GM19193 (cell line): ENCODE data around the gene ACACA.

Experiments
- POLR2A ChIP-seq: IDR thresholded peaks from 4 replicates; pipeline ENCODE4 v1.6.1; 2011; ENCODE audit not compliant: insufficient read depth, insufficient read length; ENCODE audit errors: extremely low read depth

ACACA gene

DNA sequence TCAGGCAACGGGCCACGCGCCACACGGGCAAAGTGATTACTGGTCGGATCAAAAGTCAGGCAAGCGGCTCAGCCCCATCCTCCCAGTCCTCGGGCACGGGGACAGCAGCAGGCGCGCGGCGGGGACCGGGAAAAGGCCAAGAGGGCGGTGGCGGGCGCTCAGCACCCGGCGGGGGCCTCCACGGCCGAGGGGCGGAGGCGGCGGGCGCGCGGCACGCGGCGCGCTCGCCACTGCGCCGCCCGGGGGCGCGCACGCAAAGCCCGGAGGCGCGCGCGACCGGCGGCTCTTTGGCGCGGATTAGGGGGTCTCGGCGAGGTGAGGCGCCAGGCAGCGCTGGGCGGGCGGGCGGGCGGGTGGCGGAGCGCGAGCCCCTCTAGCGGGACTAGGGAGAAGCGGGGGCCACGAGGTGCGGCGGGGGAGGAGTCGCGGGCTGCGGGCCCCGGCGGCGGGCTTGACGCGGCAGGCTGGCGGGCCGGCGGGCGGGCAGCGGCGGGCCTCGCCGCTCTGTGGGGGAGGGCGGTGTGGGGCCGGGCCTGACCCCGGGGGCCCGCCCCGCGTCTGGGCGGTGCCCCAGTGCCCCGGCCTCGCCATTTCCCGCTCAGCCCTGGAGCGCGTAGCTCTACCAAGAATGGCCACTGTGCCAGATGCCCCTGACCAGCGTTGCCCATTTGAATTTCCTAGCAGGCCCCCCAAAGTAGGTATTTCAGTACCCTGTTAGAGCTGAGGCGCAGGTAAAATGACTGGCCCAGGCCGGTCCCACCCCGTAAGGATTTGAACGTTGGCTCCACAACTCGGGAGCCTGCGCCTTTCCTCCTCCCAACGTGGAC, at the start of gene ACACA, which contains the start of gene TADA2A:
Gene ACACA (minus strand): TSS at position 202 of the 827 bp plus-strand sequence. CDS start 537 bp downstream, outside the sequence.
Gene TADA2A (plus strand): TSS at position 252 of the 827 bp plus-strand sequence. CDS start 4,480 bp downstream, outside the sequence.
- TF ChIP-seq POLR2A: peak; percentile 76

DNA sequence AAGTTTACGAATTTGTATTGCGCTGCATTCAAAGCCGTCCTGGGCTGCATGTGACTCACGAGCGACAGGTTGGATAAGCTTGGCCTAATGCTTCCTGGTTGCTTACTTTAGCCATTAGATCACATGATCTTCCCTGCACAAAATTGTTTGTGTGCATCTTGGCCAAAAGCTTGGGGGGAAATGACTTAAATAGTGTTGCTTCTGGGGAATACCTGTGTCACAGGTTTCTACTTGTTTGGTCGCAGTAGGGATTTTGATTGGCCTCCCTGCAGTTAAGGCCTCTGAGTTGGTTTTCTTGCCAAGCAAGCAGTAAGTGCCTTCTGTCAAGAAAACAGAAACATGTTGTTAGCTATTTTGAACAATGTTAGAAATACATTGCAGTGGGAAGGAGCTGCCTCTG, 43.5 kb upstream of the ACACA start:
- no peak for TF ChIP-seq POLR2A

DNA sequence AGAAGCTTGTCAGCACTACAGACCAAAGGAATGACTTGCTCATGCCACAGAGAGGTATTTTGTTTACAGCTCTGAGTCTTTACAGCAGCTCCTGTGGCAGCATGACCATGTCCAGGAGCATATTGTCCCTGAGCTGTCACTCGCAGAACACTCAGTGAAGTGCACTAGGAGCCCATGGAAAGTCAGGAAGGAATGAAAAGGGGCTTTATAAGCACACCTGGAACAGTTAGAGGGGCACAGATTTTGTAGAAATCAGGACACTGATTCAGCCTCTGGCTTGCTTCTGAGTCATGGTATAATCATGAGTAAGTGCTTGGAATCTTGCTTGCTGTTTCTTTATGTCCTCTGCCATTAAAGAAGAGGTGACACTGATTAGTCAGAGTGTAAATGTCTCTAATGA, 41.0 kb upstream of the ACACA start:
- no peak for TF ChIP-seq POLR2A

DNA sequence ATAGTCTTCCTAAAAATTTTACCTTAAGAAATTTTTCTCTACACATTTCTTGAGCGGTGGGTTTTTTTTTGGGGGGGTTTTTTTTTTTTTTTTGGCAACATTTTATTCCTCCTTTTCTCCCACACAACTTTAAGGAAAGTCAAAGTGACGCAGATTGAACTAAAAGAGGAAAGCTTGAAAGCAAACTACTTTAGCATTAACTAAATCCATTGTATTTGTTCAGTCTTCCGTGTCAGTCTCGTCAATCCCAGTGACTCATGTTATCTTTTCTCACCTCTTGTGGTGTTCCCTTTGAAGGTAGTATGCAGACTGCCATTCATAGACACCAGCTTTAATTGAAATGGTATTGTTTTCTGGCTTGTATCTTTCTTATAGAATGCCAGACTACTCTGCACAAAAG, 39.4 kb upstream of the ACACA start:
- no peak for TF ChIP-seq POLR2A

DNA sequence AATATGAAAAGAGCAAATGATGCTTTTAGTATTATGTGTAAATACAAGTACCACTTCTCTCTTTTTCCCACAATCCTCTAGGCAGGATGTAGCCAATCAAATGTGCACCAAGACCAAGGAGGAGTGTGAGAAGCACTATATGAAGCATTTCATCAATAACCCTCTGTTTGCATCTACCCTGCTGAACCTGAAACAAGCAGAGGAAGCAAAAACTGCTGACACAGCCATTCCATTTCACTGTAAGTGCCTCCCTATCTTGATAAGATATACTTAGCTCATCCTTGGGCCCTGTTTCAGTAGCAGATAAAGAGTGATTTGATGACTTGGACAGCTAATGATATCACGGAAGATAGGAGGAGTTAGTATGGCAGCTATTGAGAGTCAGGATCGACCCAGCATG, 33.8 kb upstream of the ACACA start:
- no peak for TF ChIP-seq POLR2A

DNA sequence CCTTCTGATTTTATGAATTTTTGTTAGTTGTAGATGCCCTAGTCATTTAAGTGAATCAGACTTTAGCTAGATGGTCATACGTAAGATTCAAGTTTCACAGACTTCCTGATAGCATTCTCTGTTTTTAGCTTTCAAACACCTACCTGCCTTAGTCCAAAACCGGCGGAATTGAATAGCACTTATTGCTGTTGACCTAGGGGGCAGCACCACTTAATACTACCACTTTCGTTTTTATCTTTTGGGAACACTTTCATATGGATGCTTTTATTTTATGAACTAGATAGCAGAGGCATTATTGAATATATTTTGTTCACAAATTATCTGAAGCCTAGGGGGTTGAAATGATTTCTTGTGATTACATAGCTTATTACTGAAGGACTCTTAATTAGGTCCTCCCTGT, 31.5 kb upstream of the ACACA start:
- no peak for TF ChIP-seq POLR2A

DNA sequence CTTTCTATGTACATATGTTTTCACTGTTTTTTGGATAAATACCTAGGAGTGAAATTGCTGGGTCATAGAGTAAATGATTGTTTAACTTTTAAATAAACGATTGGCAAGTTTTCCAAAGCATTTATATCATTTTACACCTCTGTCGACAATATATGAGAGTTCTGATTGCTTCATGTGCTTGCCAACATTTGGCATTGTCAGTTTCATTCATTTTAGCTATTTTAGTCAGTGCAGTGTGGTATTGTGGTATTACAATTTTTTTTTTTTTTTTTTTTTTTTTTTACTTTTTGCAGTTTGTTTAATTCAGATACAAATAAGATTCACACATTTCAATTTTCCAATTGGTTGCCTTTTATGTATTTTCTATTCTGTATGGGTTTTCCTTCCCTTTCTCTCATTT, 26.0 kb upstream of the ACACA start:
- TF ChIP-seq POLR2A: no peak

DNA sequence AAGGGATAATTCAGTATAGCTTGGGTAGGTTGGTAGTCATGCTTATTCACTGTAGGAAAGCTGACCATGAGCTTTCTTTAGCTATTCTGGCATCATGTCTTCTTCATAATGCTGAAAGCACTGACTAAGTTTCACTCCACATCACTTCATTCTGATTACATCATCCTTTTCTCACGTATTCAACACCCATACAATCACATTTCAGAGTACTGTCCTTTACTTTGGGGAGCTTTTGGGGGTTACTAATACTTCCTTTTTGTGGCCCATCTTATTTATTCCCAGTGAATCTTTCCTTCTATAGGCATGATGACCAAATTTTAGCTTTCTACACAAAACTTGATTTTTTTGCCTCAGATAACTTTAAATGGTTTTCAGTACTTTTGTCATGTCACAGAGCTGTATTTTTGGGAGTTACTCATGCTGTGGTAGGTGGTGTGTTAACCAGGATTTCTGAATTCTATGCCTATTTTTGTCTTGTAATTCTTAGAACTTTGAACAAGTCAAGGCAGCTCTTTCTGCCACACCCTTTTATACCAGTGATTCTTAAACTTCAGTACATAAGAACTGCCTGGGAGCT, 23.5 kb upstream of the ACACA start:
- TF ChIP-seq POLR2A: no peak

DNA sequence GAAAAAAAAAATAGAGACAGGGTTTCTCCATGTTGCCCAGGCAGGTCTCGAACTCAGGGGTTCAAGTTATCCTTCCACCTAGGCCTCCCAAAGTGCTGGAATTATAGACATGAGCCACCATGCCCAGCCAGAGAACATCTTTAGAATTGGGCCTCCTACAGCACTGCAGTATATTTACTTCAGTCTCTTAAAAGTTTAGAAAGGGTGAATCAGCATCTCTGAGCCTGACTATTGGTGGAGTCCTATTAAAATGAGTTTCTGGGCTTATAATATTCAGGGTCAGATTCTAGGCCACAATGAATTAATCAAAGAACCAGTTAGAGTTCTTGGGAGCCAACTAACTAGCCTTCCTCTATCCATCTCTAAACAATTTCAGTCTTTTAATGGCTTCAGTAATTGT, 22.8 kb upstream of the ACACA start:
- no peak for TF ChIP-seq POLR2A

DNA sequence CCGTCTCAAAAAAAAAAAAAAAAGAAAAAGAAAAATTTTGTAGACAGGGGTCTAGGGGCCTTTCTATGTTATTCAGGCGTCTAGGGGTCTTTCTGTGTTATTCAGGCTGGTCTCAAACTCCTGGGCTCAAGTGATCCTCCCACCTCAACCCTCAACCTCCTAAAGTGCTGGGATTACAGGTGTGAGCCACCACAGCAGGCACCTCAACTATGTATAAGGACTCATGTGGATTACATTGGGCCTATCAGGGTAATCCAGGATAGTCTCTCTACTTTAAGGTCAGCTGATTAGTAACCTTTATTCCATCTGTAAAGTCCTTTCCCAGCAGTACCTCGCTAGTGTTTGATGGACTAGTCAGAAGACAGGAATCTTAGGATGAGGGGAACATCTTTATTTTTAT, 22.4 kb upstream of the ACACA start:
- no peak for TF ChIP-seq POLR2A

DNA sequence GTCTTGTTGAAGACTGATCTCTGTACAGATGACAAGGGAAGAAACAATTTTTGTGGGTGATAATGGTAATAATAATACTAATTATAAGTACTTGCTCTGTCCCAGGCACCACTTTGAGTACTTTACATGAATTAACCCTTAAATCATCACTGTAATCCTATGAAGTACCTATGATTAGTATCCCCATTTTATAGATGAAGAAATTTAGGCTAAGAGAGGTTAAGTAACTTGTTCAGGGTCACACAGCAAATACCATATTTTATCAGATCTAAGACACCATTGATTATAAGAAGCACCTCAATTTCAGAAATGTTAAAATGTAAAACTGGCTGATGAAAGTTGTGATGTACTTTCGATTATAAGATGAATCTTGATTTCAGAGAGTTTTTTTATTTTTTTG, 18.6 kb upstream of the ACACA start:
- no peak for TF ChIP-seq POLR2A

DNA sequence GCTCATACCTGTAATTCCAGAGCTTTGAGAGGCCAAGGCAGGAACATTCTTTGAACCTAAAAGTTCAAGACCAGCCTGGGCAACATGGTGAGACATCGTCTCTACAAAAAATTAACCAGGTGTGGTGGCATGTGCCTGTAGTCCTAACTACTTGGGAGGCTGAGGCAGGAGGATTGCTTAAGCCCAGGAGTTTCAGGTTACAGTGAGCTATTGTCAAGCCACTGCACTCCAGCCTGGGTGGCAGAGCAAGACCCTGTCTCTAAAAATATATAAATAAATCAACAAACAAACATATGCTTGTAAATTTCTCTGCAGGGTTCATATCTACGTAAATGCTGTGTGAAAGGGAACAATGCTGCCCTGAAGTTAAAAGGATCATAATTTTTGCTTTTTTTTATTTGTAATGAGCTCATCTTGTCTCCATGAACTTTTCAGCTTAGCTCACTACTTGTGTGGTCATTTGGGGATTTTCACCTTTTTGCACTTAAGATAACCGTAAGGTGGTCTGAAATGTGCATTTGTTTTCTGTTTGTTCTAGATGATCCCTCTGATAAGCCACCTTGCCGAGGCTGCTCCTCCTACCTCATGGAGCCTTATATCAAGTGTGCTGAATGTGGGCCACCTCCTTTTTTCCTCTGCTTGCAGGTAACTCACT, 16.5 kb upstream of the ACACA start:
- TF ChIP-seq POLR2A: no peak

DNA sequence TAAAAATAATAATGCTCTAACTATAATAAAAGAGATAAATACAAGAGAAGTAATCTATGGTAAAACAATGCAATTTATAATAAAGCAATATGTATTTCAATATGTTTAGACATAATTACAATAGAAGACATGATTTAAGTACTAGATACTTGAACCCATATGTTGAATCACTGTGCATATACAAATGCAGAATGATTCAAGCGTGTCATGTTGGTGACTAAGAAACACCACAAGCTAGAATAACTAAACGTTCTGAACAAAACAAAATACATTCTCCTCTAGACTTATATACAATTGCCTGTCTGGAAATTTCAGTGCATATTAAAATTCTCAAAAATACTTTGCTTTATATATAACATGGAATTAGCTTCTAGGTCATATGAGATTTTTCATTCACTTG, 11.2 kb upstream of the ACACA start:
- TF ChIP-seq POLR2A: no peak

DNA sequence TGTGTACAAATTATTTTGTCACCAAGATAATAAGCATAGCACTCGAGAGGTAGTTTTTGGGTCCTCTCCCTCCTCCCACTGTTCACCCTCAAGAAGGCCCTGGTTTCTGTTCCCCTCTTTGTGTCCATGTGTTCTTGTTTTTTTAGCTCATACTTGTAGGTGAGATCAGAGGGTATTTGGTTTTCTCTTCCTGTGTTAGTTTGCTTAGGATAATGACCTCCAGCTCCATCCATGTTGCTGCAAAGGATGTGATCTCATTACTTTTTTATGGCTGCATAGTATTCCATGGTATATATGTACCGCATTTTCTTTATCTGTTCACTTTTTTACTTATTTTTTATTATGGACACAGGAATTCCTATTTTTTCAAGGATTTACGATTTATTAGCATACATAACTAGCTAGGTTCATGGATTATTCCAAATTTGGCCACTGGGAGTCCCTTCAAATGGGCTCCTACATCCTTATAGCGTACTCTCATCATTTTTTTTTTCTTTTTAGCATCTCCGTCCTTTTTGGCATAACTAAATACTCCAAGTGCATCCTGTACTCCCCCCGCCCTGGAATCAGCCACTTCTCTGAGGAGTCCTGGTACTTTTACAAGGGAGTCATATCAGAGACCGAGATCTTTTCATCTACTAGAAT, 7.4 kb upstream of the ACACA start:
- TF ChIP-seq POLR2A: no peak

DNA sequence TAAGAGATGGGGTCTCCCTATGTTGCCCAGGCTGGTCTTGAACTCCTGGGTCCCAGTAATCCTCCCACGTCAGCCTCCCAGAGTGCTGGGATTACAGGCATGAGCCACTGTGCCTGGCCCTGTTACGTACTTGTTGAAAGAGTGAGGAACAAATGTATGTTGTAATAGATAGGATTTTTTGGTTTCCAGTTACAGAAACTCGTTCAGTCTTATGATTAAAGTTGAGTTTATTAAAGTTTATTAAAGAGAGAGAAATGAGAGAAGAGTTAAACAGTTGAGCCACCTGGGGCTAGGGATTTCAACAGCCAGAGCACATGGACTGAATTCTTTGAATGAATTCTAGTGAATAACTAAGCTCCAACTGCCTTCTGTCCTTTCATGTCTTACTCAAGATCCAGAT, 3.7 kb upstream of the ACACA start:
- TF ChIP-seq POLR2A: no peak
